IPS-NIHi7 (cell line): Measurements from ENCODE around the gene SH3D21.

Experiments used
- DNase-seq: peaks from one replicate; pipeline ENCODE4 v3.0.0; 2012; ENCODE audit warnings: mixed read lengths; ENCODE audit errors: extremely low spot score

SH3D21 gene

GRCh38 chr1:36329817-36330216 is 23.6 kb downstream of the SH3D21 start:
- DNase-seq = no peak

DNA sequence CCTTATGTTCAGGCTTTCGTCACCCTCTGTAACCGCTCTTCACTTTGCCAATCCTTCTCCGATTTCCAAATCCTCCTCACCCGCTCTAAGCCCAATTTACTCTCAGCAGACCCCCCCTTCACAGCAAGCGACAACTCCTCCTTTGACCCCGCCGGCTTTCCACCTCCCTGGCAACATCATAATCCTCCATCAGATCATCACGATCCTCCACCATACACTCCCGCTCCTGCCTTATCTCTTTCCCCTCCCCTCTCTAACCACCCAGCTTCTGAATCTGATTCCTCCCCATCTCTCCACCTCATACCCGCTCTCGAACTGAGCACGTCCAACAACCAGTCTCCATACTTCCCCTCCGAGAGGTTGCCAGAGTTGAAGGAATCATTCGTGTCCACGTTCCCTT is 24.8 kb downstream of the SH3D21 start:
- no peak for DNase-seq

DNA sequence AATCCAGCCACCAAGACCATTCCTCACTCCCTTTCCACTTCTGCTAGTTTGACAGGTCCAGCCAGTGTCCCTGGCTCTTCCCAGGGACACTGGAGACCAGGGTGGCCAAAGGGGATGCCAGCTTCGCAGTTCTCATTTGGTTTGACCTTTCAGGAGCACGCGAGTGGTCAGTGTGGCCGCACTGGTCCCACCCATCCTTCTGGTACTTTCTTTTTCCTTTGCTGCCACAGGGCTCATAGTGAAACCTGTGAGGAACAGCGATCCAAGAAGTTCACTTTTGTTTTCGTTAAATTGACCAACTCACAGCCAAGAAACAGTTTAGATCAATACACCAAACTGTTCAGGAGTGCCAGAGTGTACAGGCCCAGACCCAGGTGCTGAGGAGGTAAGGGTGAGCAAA is 31.7 kb downstream of the SH3D21 start:
- no peak for DNase-seq

DNA sequence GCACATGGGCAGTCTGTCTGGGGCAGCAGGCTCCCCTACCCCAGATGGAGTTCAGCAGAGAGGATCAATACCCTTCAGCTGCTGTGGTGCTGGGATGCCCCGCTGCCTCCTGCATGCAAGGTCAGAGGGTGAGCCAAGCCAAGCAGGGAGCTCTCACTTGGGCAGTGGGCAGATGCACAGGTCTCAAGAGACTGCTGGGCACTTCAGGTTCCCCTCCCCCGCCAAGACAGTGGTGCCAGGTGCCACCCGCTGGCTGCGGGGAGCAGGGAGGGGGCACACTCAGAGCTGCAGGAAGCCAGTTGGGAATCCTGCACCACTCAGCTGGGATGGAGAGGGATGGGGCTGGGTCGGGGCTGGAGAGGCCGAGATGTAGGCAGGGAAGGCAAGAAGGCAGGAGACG is 33.0 kb downstream of the SH3D21 start:
- DNase-seq = no peak

GRCh38 chr1:36339615-36340014 is 33.4 kb downstream of the SH3D21 start:
- no peak for DNase-seq

DNA sequence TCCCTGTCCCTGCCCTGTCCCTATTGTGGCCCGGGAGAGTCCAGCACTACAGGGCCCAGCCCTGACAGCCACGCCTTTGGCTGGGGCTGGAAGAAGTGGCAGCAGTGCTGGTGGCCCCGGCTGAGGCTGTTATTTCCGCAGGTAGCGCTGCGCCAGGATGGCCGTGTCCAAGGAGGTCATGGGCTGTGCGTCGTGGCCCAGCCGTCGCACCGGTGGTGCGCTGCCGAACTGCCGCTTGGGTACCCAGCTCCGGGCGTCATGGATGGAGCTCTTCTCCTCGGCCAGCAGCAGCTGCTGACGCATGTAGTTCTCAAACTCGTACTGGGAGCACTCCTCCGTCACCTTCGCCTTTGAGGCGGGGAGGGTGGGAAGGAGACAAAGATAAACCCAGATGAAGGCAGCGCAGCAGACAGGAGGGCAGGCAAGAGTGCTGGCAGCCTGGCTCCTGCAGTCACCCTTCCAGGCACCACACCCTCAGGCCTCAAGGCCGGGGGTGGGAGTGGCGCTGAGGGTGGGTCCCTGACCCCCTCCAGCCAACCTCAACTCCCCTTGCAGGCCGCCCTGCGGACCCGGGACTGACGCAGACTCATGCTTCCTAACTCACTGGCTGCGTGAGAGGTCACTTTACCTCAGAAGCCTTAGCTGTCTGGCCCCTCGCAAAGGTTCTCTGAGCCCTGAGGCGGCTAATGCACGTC is 35.6 kb downstream of the SH3D21 start:
- no peak for DNase-seq

DNA sequence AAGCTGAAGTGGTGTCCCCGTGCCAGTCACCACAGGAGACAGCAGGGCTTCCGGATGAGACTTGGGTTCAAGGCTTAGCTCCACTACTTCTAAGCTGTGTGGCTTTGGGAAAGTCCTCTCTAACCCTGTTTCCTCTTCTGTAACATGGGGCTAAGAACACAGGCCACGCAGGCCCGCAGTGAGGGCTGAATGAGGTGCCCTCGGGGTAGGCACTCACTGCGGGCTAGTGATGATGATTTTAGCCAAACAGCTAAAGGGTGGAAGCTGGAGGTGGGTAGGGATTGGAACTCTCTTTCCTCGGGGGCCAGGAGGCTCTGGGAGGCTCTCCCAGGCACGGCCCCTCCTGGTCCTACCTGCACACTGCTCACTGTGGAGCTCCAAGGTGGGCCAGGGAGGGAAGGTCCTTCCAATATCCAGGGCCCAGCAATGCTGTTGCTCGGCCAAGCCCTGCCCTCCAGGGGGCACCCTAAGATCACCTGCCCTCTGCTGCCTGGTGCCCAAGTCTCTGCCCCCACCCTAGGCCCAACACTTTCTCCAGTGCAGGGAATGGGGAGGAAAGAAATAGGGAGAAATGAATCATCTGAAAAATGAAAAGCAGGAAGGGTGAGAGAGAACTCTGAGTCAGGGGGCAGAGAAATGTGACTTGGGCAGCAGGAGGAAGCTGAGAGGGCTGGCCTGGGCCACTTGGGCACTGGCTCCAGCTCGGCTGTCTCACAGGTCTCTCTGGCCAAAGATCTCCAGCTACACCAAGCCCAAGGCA is 36.4 kb downstream of the SH3D21 start:
- peak; percentile 75 for DNase-seq

- DNase-seq = no peak
Observed at GRCh38 chr1:36343651-36344394, 37.7 kb downstream of the SH3D21 start.

DNA sequence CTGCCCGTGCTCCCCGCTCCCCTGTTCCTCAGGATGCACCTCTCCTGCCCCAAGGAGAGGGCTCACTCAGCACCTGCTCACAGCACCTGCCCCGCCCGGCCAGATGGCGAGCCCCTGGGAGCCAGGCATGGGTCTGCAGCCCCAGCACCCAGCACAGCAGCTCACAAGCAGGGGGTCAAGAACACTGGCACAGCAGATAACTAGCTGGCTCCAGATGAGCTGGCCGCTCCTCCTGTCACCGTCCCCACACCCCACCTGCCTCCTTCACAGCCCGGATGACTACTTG is 38.2 kb downstream of the SH3D21 start:
- no peak for DNase-seq

GRCh38 chr1:36345353-36345752 is 39.2 kb downstream of the SH3D21 start:
- no peak for DNase-seq

- DNase-seq = no peak
Observed at GRCh38 chr1:36346741-36347370, 40.7 kb downstream of the SH3D21 start.

GRCh38 chr1:36349241-36349671 is 43.1 kb downstream of the SH3D21 start:
- no peak for DNase-seq

DNA sequence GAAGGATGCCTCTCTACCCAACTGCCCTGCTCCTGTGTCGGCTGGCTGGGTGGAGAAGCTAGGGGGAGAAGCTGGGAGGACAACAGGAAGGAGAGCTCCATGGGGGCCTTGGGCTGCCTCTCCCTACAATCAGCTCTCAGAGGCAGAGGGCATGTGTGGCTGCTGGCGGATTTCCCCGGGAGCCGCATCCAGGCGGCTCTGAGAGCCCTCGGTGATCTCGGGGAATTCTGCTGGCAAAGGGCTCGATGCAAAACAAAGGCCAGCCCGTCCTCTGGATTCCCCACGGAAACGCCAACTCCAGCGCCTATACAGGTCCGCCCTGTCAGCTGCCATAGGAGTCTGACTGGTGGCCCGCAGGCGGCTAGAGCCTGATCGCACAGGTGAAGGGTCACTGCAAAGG is 43.7 kb downstream of the SH3D21 start:
- DNase-seq = no peak

DNA sequence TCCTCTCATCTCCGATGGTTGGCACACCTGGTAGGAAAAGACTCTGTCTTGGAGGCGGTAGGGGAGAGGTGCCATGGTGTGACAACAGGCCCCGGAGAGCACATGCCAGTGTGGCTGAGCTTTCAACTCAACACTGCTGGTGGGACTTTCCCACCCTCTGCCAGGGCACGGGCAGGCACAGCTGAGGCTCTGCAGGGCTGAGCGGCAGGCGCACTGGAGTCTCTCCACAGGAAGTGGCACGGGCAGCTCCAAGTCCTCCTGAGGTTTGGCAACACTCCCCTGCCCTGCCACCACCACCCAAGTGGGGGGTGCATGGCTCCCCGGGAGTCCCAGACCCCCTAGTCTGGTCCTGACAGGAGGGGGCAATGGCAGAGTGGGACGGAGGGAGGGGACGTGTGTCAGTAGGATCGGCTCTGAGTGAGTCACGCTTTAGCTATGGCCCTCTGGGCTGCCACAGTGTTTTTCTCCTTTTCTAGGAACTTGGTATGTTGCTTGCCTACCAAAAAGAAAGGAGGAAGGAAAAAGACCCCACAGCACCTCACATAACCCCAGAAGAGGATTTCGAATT is 44.6 kb downstream of the SH3D21 start:
- no peak for DNase-seq

DNA sequence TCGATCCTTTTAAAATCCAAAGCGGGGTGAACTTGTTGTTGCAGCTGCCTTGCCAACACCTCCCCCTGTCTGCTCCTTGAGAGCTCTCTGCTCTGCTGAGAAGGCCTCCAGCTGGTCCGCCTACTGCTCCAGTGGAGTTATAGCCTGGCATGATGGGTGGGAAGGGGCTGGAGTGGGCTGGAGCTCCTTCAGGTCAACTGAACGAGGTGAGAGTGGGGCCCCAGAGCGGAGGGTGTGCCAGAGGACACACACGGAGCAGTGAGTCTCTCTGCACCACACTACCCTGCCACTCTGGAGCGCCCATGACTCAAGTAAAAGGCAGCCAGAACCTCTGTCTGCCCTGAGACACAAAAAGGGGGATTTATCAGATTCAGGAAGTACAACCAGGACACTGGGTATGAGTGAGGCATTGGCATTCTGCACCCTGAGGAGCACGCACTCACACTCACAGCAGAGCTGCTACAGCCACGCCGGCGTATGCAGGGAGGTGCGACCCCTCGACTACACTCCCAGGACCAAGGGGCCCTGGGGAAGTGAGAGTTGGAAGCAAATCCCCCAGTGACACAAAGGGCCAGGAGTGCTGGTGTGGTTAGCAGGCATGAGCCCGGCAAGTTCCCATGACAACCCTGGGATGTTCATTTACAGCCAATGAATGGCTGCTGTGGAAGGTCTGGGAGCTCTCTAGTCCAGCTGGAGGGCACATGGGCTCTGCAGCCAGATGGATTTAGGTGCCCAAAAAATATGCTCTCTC is 45.2 kb downstream of the SH3D21 start:
- DNase-seq = no peak

DNA sequence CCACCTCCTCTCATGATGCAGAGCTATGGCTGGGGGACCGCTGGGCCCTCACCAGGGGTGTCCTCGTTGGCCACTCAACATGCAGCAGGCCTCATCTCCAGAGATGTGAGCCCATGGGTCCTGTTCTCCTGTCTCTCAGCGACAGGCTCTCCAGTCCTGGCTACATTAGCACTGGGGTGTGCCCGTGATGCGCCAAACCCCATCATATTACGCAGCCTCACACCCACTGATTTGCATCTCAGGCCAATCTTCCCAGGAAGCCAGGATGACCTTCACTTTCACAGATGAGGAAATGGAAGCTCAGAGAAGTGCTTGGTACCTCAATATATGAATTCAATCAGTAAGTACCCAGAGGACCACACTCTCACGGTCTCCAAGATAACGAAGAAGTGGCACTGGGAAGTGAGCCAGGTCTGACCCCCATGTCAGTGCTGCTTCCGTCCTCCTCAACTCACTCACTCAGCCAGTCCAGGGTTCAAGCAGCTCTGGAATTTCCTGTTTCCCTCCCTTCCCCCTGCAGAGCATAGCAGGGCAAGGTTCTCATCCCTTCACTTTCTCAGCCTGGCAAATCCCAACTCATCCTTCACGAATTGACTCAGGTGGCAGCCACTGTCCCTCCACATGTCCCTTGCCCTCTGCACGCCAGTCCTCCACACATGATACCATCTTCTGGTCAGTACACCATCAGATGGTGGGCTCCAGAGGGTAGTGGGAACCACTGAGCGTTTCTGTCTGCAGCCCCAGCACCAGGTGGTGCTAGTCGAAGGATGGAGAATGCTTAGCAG is 46.1 kb downstream of the SH3D21 start:
- no peak for DNase-seq

GRCh38 chr1:36352910-36353878 is 47.0 kb downstream of the SH3D21 start:
- no peak for DNase-seq

DNA sequence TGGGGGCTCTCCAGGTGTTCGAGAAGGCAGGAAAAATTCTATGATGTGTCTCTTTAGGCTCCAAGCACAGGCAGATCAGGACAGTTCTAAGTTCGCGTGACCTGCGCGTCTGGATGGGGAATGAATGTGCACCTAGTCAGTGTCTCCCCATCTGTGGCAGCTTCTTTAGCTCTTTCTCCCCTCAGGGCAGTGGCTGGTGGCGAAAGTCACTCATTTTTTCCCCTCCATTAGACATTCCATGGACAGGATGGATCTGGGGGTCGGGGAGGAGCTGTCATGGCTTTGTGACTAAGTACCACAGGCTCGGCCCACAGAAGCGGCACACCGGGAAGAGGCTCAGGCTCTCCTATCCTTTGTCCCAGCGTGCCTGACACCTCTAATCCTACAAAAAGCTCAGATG is 48.3 kb downstream of the SH3D21 start:
- no peak for DNase-seq

DNA sequence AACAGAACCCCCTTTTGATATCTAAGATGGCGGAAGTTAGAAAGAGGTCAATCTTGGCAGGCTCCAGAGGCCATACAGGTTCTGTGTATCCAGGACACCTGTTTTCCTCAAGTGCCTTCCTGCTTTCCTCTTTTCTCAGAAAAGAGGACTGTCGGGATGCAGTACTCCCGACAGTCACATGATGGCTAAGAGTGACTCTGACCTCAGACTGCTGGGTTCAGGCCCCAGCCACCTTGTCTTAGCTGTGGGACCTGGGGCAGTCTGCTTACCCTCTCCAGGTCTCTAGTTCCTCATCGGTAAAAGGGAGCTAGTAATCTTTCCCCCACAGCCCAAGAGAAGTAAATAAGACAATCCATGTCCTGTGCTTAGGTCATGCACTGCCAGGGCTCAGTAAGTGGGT is 49.6 kb downstream of the SH3D21 start:
- no peak for DNase-seq
